Mucosa of gallbladder (tissue), 1 donor: Measurements from ENCODE around the gene ADCK1. TPM values are rescaled to one million over a fixed set of nuclear protein-coding genes. Genes with fewer than 3 reads are reported as not detected.
"Not testable (repeated sequence)": the region's sequence is repeated elsewhere in the genome, so short reads cannot be mapped to it uniquely, and the experiment has no call there.

Experiments used
- DNase-seq: peaks from one replicate; pipeline ENCODE4 v3.0.0-alpha.2; 2020; ENCODE audit warnings: low spot score
- total RNA-seq: library from RNA; stranded (reverse); gene quantifications from one replicate; pipeline ENCODE4 v1.2.1, GENCODE V29; 2021
- donor health status: DM: no; HTN: no; CAD: no.

ADCK1 gene
- total RNA-seq, 1 donor from 2014 or later: 9.1 TPM

DNA sequence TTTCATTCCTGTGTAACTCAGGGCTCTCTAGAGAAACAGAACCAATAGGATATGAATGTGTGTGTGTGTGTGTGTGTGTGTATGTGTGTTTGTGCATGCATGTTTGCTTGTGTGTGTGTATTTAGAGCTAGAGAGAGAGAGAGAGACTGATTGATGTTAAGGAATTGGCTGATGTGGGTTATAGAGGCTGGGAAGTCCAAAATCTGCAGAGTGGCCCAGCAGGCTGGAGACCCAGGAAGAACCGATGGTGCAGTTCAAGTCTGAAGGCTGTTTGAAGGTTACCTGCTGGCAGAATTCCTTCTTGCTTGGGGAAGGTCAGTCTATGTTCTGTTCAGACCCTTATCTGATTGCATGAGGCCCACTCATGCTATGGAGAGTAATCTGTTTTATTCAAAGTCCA lies 64.7 kb downstream of the ADCK1 start:
- no peak for DNase-seq

- no peak for DNase-seq
Observed at GRCh38 chr14:77865455-77865854, 65.5 kb downstream of the ADCK1 start.

DNA sequence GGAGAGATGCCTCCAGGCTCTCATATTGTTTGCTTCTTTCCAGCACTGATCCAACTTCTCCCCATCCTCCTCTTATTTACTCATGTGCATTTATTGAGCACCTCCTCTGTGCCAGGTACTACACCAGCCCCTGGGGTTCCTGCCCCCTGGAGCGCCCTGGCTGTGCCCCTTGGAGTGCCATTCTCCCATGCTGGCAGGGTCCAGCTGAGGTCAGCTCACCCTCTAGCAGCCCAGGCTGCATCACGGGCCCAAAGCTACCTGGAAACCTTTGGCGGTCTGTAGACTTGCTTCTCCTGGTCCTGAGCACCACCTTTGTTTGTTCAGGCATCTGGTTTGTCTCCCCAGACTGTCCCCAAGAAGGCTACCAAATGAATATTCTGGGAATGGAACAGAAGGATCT lies 67.0 kb downstream of the ADCK1 start:
- no peak for DNase-seq

DNA sequence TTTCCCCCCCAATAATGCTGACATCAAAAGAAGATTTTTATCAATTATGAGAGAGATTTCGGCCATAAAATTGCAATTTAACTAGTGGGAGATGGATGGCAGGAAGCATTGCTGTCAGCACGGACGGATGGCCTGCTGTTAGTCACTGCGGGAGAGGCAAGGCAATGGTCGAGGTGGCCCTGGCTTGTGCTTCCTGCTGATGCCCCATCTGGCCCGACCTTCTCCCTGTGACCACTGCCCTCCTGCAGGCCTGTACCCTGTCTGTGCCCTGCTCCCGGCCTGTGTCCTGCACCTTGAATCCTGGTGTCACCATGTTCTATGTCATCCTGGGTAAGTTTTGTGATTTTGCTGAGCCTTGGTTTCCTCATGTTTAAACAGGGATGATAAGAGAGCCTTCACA lies 67.6 kb downstream of the ADCK1 start:
- DNase-seq: no peak

- no peak for DNase-seq
Observed at GRCh38 chr14:77868552-77869285, 68.8 kb downstream of the ADCK1 start.

- no peak for DNase-seq
Observed at GRCh38 chr14:77869340-77869739, 69.4 kb downstream of the ADCK1 start.

GRCh38 chr14:77870646-77871045 lies 70.7 kb downstream of the ADCK1 start:
- no peak for DNase-seq

DNA sequence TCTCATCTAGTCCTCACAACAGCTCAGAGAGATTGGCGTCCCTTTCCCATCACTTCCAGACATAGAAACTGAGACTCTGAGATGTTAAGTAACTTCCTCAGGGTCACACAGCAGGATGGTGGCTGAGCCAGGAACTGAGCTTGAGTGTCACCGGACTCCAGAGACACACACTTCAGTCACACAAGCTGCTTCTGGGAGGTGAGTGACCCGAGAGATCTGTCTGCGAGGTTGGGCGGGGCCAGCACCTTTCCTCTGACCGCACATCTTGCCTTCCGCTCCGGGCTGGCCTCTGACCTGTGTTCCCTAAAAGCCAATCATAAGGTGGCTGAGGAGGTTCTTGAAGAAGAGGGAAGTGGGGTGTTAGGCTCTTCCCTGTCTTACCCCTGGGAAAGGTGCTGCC lies 72.2 kb downstream of the ADCK1 start:
- DNase-seq: no peak

- DNase-seq: no peak
Observed at GRCh38 chr14:77872983-77873382, 73.1 kb downstream of the ADCK1 start.

GRCh38 chr14:77878783-77879182 lies 78.9 kb downstream of the ADCK1 start:
- no peak for DNase-seq

GRCh38 chr14:77880056-77880455 lies 80.1 kb downstream of the ADCK1 start:
- no peak for DNase-seq

- no peak for DNase-seq
Observed at GRCh38 chr14:77882098-77882497, 82.2 kb downstream of the ADCK1 start.

DNA sequence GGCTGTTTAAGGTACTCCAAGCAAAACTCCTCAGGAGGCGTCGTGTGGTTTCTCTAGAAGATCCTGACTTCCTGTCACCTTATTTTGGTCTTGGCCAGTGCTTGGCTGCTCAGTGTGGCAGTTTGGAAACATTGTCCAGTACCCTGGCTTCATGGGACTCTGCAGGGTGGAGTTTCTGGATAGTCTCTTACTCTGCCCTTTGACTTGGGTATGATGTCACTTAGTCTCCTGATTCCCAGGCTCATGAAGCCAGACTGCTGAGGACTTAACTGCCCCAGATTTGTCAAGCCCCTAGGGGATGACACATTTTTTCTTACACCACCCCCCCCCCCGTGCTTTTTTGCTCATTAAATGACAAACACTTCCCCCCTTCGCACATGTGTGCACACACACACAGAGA lies 82.7 kb downstream of the ADCK1 start:
- DNase-seq: peak; percentile 21

GRCh38 chr14:77883131-77883846 lies 83.4 kb downstream of the ADCK1 start:
- no peak for DNase-seq

GRCh38 chr14:77883847-77884238 lies 83.9 kb downstream of the ADCK1 start:
- no peak for DNase-seq

GRCh38 chr14:77885367-77885766 lies 85.5 kb downstream of the ADCK1 start:
- DNase-seq: no peak

DNA sequence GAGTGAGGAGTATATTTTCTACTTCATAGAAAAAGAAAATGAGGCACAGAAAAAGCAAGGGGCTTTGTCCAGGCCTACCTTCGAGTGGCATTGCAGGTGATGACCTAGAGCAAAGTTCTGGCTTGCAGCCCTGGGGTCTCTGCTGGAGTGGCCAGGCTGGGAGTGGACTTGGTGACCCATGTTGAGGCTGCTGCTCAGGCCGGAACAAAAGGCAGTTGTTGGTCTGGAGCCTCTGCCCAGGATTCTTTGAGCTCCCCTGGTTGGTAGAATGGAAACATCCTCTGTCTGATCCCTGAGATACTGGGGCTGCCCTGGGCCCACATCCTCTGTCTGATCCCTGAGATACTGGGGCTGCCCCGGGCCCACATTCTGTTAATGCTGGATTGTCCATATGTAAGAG lies 86.1 kb downstream of the ADCK1 start:
- no peak for DNase-seq

DNA sequence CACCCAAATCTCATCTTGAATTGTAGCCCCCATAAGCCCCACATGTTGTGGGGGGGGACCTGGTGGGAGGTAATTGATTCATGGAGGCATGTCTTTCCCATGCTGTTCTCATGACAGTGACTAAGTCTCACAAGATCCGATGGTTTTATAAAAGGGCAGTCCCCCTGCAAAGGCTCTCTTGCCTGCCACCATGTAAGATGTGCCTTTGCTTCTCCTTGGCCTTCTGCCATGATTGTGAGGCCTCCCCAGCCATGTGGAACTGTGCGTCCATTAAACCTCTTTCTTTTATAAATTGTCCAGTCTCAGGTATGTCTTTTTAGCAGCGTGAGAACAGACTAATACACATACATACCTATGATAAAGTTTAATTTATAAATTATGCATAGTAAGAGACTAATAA lies 89.0 kb downstream of the ADCK1 start:
- not testable (repeated sequence) for DNase-seq

GRCh38 chr14:77889971-77890442 lies 90.1 kb downstream of the ADCK1 start:
- no peak for DNase-seq

DNA sequence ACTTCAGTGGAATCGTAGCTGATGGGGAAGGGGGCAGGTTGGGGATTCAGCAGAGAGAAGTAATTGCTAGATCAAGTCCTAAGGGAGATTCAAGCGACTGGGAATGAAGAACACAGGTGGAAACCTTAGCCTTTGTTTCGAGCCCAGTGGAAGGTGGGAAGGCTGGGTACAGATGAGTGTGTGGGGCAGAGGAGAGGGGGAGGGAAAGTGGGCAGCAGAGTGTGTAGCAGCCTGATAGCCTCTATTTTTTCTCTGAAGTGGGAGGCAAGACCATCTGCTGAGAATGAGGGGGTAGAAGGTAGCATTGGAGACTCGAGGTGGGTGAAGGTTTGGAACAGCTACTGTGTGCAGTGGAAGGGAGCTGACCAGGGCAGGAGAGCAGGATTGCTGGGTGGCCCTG lies 91.0 kb downstream of the ADCK1 start:
- no peak for DNase-seq

- DNase-seq: no peak
Observed at GRCh38 chr14:77892381-77892871, 92.5 kb downstream of the ADCK1 start.

- no peak for DNase-seq
Observed at GRCh38 chr14:77892890-77893484, 93.1 kb downstream of the ADCK1 start.

DNA sequence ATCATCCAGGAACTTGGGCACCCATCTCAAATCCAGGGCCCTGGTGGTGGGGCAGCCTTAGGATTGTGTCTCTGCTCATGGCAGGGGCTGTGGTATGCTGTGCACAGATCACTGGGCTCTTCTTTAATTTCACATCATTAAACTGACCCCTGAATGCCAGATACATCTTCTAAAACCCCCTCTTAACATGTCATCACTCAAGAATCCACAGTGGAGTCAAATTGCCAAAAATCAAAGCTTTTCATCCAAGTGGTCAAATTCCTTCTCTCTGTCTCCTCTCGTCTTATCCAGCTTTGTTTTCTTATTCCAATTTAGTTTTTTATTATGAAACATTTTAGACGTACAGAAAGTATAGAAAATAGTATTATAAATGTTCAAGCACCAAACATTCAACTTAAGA lies 97.5 kb downstream of the ADCK1 start:
- DNase-seq: no peak
